GM21619 (cell line): ENCODE measurements around the gene ASAP2.
"Not testable (repeated sequence)": the region's sequence is repeated elsewhere in the genome, so short reads cannot be mapped to it uniquely, and the experiment has no call there.

Experiments
- ATAC-seq: cut with Tn5 transposase; IDR thresholded peaks from one replicate; pipeline ENCODE4 v1.9.1; 2021; ENCODE audit not compliant: unreplicated experiment

Gene ASAP2

GRCh38 chr2:9397201-9397600, 190.6 kb downstream of the ASAP2 start:
- ATAC-seq: no peak

GRCh38 chr2:9398251-9398650, 191.6 kb downstream of the ASAP2 start:
- not testable (repeated sequence) for ATAC-seq

GRCh38 chr2:9398881-9399780, 192.5 kb downstream of the ASAP2 start:
- no peak for ATAC-seq

- no peak for ATAC-seq
These were observed 193.9 kb downstream of the ASAP2 start for GRCh38 chr2:9400268-9401058.

GRCh38 chr2:9401059-9401547, 194.5 kb downstream of the ASAP2 start:
- no peak for ATAC-seq

- no peak for ATAC-seq
These were observed 195.2 kb downstream of the ASAP2 start for GRCh38 chr2:9401646-9402371.

- ATAC-seq: no peak
These were observed 197.3 kb downstream of the ASAP2 start for GRCh38 chr2:9403924-9404323.

- ATAC-seq: no peak
These were observed 197.8 kb downstream of the ASAP2 start for GRCh38 chr2:9404451-9404850.

- no peak for ATAC-seq
These were observed 199.0 kb downstream of the ASAP2 start for GRCh38 chr2:9405636-9406035.

- ATAC-seq: no peak
These were observed 200.1 kb downstream of the ASAP2 start for GRCh38 chr2:9406529-9407362.

- ATAC-seq: no peak
These were observed 200.8 kb downstream of the ASAP2 start for GRCh38 chr2:9407363-9407811.

GRCh38 chr2:9408641-9409151, 202.1 kb downstream of the ASAP2 start:
- no peak for ATAC-seq

- no peak for ATAC-seq
These were observed 203.5 kb downstream of the ASAP2 start for GRCh38 chr2:9410108-9410507.

GRCh38 chr2:9412781-9413180, 206.2 kb downstream of the ASAP2 start:
- no peak for ATAC-seq

- no peak for ATAC-seq
These were observed 209.0 kb downstream of the ASAP2 start for GRCh38 chr2:9415516-9416169.

GRCh38 chr2:9416267-9416961, 209.8 kb downstream of the ASAP2 start:
- ATAC-seq: no peak

- ATAC-seq: no peak
These were observed 210.3 kb downstream of the ASAP2 start for GRCh38 chr2:9416962-9417316.

GRCh38 chr2:9417725-9418124, 211.1 kb downstream of the ASAP2 start:
- no peak for ATAC-seq

GRCh38 chr2:9418746-9419145, 212.1 kb downstream of the ASAP2 start:
- ATAC-seq: no peak
